Epithelial cell of proximal tubule (primary cell): ENCODE data around the gene RAD51B. TPM values are rescaled to one million over a fixed set of nuclear protein-coding genes. Genes with fewer than 3 reads are reported as not detected.

Experiments
- DNase-seq: peaks from one replicate; pipeline ENCODE4 v3.0.0-alpha.2; 2011; ENCODE audit warnings: low read depth
- H3K4me3 ChIP-seq: 2 replicates; pipeline ENCODE4 v1.5.1; 2011; ENCODE audit warnings: low read depth, mild to moderate bottlenecking, low read length
- total RNA-seq: library from RNA; depleted of rRNA; stranded (reverse); fragments of >200 nt; gene quantifications from 2 replicates; pipeline ENCODE4 v1.2.3, GENCODE V29; 2015
- TF ChIP-seq, protein P1 (sequence below): conservative IDR thresholded peaks from 2 replicates; pipeline ENCODE4 v1.5.1; 2012; ENCODE audit warnings: low read depth, mild to moderate bottlenecking, low read length

Gene RAD51B
- total RNA-seq, 1 donor from 2014 or later: 6.3 TPM

DNA sequence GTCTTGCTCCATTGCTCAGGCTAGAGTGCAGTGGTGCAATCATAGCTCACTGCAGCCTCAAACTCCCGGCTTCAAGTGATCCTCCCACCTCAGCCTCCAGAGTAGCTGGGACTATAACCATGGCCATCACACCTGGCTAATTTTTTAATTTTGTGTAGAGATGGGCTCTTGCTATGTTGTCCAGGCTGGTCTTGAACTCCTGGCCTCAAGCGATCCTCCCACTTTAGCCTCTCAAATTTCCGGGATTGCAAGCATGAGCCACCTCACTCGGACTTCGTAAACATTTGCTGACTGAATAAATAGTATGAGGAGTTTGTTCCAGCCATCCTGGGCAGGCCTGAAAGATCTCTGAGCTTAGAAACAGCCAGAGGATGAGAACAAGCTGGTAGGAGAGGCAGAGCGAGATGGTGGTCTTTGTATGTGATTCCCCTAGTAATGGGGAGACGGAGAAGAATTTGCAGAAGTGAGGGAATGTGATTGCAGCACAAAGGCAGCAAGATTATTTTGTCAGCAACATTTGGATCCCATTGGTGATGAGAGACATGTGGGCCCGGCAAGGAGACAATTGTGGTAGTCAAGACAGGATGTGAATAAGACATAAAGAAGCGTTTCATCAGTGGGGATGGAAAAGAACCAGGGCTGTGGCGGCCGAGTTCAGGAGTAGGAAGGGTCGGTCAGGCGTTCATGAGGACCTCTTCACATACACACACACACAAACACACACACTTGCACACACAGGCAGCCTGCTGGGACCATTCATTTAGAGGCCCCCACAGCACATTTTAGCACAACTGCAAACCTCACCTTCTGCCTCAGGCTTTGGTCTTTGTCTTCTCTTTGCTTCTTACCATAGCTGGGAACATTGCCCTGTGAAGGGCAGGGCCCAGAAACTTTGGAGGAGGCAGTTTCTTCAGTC is 817.8 kb downstream of the RAD51B start:
- no peak overlapping the region for H3K4me3 ChIP-seq
- TF ChIP-seq, protein P1, sequence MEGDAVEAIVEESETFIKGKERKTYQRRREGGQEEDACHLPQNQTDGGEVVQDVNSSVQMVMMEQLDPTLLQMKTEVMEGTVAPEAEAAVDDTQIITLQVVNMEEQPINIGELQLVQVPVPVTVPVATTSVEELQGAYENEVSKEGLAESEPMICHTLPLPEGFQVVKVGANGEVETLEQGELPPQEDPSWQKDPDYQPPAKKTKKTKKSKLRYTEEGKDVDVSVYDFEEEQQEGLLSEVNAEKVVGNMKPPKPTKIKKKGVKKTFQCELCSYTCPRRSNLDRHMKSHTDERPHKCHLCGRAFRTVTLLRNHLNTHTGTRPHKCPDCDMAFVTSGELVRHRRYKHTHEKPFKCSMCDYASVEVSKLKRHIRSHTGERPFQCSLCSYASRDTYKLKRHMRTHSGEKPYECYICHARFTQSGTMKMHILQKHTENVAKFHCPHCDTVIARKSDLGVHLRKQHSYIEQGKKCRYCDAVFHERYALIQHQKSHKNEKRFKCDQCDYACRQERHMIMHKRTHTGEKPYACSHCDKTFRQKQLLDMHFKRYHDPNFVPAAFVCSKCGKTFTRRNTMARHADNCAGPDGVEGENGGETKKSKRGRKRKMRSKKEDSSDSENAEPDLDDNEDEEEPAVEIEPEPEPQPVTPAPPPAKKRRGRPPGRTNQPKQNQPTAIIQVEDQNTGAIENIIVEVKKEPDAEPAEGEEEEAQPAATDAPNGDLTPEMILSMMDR: no peak
- DNase-seq: no peak

DNA sequence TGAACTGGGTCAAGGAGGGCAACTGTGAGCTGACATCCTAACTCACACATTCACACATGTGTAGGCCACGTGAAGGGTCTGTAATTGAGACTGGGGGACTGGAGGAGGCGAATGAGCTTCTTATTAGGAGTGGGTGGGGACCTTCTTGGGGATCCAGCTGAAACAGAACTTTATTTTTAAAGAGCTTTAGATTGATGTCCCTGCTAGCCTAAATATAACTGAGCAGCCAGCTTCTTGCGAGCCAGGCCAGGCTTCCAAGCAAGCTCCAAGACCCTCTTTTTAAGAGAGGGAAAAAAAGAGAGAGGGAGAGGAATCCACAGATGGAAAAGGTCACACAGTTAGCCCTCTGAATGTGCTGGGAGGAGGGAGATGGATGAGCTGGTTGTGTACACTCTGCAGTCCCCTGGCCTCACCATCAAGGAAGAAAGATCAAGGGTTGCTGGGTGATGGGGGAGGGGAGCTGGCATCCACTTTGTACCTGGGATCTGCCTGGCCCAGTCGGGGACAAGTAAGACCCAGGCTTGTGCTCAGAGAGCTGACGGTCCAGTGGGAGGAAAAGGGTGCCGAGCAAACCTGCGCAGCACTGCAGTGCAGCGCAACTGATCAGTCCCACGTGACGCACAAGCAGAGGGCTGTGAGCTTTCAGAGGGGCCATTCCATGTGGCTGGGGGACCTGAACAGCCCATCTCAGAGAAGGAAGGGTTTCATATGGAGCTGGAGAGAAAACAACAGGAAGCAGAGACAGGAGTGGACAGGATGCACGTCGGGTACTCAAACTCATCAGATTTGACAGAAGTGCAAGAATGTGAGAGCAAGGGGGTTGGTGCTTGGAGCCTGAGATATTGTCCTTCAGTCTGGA is 818.8 kb downstream of the RAD51B start:
- H3K4me3 ChIP-seq: no peak overlapping the region
- DNase-seq: no peak
- TF ChIP-seq, protein P1: no peak

DNA sequence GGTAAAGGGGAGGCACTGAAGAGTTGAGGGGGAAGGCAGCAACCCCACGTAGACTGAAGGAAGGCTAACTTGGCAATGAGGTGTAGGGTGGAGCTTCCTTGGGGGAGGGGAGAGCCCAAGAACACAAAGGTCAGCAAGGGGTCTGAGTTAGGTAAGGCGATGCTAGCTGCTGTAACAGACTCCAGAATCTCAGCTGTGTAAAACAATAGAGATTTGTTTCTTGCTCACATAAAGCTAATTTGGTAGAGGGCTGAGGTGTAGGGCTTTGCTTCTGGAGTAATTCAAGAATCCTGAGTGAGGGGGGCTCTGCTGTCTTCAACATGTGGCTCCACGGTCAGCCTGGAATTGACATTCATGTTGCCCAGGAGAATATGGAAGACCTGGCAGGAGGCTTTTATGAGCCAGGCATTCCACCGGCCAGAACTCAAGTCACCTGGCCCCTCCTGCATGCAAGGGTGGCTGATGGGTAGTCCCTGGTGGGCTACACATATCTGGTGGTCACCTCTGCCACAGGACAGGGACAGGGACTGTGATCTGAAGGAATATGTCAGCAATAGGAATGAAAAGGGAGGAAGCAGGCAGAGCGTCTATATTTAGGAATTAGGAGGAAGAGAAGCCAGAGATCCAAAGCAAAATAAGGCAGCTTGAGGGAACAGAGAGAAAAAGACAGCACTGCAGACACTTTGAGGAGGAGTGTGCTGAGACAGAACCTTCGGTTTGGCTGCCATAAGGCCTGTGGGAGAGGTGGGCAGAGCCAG is 819.6 kb downstream of the RAD51B start:
- no peak for DNase-seq
- no peak overlapping the region for H3K4me3 ChIP-seq
- TF ChIP-seq, protein P1: no peak

DNA sequence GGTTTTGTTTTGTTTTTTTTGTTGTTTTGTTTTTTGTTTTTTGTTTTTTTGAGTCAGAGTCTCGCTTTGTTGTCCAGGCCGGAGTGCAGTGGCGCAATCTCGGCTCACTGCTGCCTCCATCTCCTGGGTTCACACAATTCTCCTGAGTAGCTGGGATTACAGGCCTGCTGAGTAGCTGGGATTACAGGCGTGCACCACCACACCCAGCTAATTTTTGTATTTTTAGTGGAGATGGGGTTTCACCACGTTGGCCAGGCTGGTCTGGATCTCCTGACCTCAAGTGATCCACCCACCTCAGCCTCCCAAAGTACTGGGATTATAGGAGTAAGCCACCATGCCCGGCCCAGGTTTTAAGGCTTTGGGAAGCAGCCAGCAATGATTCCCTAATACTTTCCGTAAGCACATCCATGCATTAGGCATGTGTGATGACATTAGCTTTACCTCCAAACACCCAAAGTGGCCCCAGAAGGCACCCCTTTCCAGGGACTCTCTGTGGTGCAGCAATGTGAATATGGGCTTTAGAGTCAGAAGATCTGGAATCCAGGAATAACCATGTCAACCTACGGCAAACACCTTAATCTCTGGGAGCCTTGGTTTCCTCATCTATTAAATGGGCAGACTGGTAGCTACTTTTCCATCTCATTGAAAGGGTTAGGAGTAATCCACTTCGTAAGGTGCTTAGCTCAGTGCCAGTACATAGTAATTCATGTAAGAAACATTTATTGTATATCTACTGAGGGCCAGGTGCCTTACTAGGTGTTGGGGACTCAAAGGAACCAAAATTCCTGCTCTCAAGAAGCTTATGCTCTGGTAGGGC is 820.4 kb downstream of the RAD51B start:
- DNase-seq: no peak
- TF ChIP-seq, protein P1: no peak
- no peak overlapping the region for H3K4me3 ChIP-seq

DNA sequence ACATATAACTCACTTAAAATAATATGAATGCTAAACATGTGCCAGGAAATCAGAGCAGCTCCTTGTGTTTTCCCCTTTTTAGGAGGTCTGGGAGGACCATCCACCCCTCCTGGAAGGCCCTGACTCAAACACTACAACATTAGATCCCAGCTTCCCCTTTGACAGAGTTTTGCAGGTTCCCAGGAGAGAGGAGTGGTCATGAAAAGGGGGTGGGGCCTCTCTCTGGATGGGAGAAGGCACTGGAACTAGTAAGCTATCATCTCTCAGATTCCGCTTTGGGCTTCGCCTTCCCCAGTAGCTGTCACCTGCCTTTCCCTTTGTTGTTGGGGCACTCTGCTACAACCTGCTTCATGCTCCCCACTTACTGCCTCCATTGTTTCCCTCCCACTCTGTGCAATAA is 824.1 kb downstream of the RAD51B start:
- TF ChIP-seq, protein P1: no peak

DNA sequence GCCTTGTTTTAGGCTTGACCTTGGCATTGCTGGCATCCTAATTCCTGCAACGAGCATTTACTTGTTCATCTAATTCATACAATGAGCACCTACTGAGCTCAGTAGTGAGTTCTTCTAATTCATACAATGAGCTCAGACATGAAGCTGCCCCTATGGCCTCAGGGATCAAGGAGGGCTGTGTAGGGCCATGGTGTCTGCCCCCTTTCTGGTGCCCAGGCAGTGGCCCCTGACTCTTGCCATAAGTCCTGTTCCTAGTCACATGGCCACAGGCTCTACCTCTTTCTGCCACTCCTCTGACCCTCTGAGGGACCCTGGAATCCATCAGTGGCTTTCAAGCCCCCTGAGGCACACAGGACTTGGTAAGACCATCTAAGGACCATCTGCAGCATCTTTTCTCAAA is 824.5 kb downstream of the RAD51B start:
- TF ChIP-seq, protein P1: no peak
- no peak for DNase-seq
- no peak overlapping the region for H3K4me3 ChIP-seq

More for the DNA sequence above, 824.1 kb downstream of the RAD51B start:
- H3K4me3 ChIP-seq: no peak overlapping the region
- no peak for DNase-seq
